Upper lobe of left lung (tissue), 6 donors: Measurements from ENCODE around the gene TMTC2. TPM values are rescaled to one million over a fixed set of nuclear protein-coding genes. Genes with fewer than 3 reads are reported as not detected.

Experiments
- ATAC-seq, 2 donors: fragments of 200-7000 bp; cut with Tn5 transposase; one replicate each; pipeline ENCODE4 v1.9.1; 2022; ENCODE audit warnings: mild to moderate bottlenecking in 2 of 2, moderate library complexity in 2 of 2; ENCODE audit not compliant: low FRiP score in 2 of 2
- DNase-seq, 2 donors: peaks; one replicate each; pipeline ENCODE4 v3.0.0-alpha.2; 2019 to 2020
- H3K27ac ChIP-seq, 4 donors: fragments of 200-600 bp; sonication (generic); one replicate each; pipeline ENCODE4 v1.5.1; 2016 to 2019
- H3K27me3 ChIP-seq, 4 donors: fragments of 200-600 bp; sonication (generic); one replicate each; pipeline ENCODE4 v1.5.1; 2017 to 2019
- H3K36me3 ChIP-seq, 4 donors: fragments of 200-600 bp; sonication (generic); one replicate each; pipeline ENCODE4 v1.5.1; 2016 to 2019
- H3K4me1 ChIP-seq, 4 donors: fragments of 200-600 bp; sonication (generic); one replicate each; pipeline ENCODE4 v1.5.1; 2018 to 2019
- H3K4me3 ChIP-seq, 4 donors: fragments of 200-600 bp; sonication (generic); one replicate each; pipeline ENCODE4 v1.5.1; 2017 to 2019; ENCODE audit warnings: mild to moderate bottlenecking in 2 of 4, moderate library complexity in 1 of 4
- H3K9me3 ChIP-seq, 4 donors: fragments of 200-600 bp; sonication (generic); one replicate each; pipeline ENCODE4 v1.5.1; 2018 to 2019
- EP300 ChIP-seq, 4 donors: sonication (generic); formaldehyde crosslinking; IDR thresholded peaks; one replicate each; pipeline ENCODE4 v1.5.1; 2017; ENCODE audit warnings: antibody characterized with exemption in 4 of 4, control low read depth in 2 of 4
- POLR2A ChIP-seq, 4 donors: fragments of 450-650 bp; IDR thresholded peaks; one replicate each; pipeline ENCODE4 v1.5.1; 2016 to 2017; ENCODE audit warnings: antibody characterized with exemption in 4 of 4, mild to moderate bottlenecking in 2 of 4
- POLR2AphosphoS5 ChIP-seq, 2 donors: sonication (generic); formaldehyde crosslinking; IDR thresholded peaks; one replicate each; pipeline ENCODE4 v1.5.1; 2017; ENCODE audit warnings: antibody characterized with exemption in 2 of 2
- WGBS, 2 donors: methylation state at CpG; one replicate each; pipeline ENCODE4 v1.1.5; 2017 to 2018; 5-methylcytosine and 5-hydroxymethylcytosine counted together
- total RNA-seq, 6 donors: library from RNA; depleted of rRNA in 4 of 6; stranded (reverse); fragments of >200 nt in 4 of 6; gene quantifications; one replicate each; pipeline versions ENCODE4 v1.1.0 to v1.2.1, GENCODE V29; 2016 to 2021
- TF ChIP-seq, protein P1 (sequence below), 6 experiments: fragments of 450-650 bp in 4 of 6; fragments of 200-600 bp in 2 of 6; sonication (generic) in 2 of 6; IDR thresholded peaks; one replicate each; pipeline ENCODE4 v1.5.1; 2016 to 2019; ENCODE audit warnings: antibody characterized with exemption in 6 of 6
- donor health status: DM: no; HTN: no; CAD: no; lungs with moderate emphysema.
- donor health status: DM: no; HTN: yes; CAD: no; lungs with severe emphysema.

Gene TMTC2
- total RNA-seq, 6 donors from 2014 or later = 21.2 to 37.7 (median 26.8) TPM

DNA sequence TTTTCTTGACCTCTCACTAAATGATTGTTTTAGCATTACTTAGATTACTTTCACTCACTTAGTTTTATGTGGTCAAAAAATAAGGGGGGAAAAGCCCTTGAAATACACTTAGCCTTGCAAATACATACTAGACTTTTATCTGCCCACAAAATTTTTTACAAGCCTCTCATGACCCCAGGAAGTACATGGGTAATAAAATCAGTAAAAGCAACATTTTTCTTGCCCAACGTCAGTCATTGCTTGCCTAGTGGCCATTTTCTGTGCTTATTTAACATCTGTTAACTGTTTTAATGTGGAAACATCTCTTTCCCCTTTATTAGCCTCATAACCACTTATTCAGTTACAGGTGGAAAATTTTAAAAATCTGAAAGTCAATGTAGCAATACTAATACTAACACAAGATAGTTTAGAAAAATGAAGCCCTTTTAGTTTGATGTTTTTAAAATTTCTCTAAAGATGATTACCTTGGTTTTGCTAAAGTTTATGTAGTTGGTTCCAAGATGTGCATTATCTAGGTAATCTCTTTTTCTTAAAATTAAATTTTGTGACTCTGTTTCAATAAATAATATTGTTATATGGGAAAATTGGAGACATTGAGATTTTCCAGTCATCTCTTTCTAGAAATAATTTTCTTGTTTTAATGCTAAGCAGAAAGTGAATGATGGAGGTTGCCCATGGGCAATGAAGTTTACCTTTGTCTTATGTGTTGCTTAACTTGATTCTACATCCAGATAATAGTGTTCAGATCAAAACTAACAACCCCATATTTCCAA lies 175.5 kb downstream of the TMTC2 start:
- Histone ChIP-seq H3K27ac (no peak overlapping the region), H3K27me3 (no peaks in the 10 kb centered on the region), H3K36me3 (no peaks in the 10 kb centered on the region), H3K9me3 (no peaks in the 10 kb centered on the region), H3K4me1 (peaks cover 0 to 2% (median under 1%) of the 10 kb centered on the region in 4 donors), H3K4me3 (no peak overlapping the region)
- no peak for ATAC-seq
- 50 to 51% methylated on average over 1 of the region's 1 CpG for WGBS, 2 donors
- DNase-seq = no peak
- TF ChIP-seq POLR2A (IDR thresholded peaks at IDR 0.05) (no peak), POLR2AphosphoS5 (IDR thresholded peaks at IDR 0.05) (no peak), EP300 (IDR thresholded peaks at IDR 0.05) (no peak)
- TF ChIP-seq, protein P1, sequence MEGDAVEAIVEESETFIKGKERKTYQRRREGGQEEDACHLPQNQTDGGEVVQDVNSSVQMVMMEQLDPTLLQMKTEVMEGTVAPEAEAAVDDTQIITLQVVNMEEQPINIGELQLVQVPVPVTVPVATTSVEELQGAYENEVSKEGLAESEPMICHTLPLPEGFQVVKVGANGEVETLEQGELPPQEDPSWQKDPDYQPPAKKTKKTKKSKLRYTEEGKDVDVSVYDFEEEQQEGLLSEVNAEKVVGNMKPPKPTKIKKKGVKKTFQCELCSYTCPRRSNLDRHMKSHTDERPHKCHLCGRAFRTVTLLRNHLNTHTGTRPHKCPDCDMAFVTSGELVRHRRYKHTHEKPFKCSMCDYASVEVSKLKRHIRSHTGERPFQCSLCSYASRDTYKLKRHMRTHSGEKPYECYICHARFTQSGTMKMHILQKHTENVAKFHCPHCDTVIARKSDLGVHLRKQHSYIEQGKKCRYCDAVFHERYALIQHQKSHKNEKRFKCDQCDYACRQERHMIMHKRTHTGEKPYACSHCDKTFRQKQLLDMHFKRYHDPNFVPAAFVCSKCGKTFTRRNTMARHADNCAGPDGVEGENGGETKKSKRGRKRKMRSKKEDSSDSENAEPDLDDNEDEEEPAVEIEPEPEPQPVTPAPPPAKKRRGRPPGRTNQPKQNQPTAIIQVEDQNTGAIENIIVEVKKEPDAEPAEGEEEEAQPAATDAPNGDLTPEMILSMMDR (IDR thresholded peaks at IDR 0.05) = no peak

DNA sequence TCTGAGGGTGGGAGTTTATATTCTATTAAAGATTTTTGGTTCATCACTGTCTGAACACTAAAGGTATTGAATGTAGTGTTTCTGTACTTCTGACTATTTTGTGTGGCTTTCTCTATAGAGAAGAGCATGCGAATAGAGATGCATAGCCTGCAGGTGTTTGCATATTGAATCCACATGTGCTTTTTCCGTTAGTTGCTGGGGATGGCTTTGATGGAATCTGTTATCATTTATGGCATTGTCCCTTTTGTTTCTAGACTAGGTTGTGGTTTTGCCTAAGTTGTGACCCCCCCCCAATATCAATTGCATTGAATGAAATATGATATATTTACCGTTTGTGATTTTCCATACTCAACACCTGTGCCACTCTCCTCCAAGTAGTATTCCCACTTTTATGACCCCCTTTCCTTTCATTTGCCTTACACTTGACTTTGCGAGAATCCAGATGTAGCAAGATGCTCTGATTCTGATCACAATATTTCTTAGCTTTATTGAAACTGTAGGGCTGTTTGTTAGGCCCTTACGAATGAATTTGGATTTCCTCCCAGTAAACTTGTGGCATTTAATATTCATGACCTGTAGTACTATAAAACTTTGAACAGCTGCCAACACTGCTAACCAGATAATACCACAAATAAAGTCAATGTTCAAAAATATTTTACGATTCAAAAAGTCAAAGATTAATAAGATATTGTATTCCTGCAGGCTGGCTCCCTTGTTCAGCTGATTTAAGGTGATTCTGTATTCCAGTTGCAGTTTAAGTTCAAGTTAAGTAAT lies 176.4 kb downstream of the TMTC2 start:
- Histone ChIP-seq H3K4me1 (no peaks in the 10 kb centered on the region), H3K27ac (no peak overlapping the region), H3K4me3 (no peak overlapping the region), H3K9me3 (no peaks in the 10 kb centered on the region), H3K27me3 (no peaks in the 10 kb centered on the region), H3K36me3 (no peaks in the 10 kb centered on the region)
- ATAC-seq = no peak
- no peak for DNase-seq
- TF ChIP-seq POLR2A (IDR thresholded peaks at IDR 0.05) (no peak), EP300 (IDR thresholded peaks at IDR 0.05) (no peak), POLR2AphosphoS5 (IDR thresholded peaks at IDR 0.05) (no peak)
- TF ChIP-seq, protein P1 (IDR thresholded peaks at IDR 0.05) = no peak
- WGBS, 2 donors = 83 to 89% methylated on average over 6 of the region's 6 CpGs

DNA sequence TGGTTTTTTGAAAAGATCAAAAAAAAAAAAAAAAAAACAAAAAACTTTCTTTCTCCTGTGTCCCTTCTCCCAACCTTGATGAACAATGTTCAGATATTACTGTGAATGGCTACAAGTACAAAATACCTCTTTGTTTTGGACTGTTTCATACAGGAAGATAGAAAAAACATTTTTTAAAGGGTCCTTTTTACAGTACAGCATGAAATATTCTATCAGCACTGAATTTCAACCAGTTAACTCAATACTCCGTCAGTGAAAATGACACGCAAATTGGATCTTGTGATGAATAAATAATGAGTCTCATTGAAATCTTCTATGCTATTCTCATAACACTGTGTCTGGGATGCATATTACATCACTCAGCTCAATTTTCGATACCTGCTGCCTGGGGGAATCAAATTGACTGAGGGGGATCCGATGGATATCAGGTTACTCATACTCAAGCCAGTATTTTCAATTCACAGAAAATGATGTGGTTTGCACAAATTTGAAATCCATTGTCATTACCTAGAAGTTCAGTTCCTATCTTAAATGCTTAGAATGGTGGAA lies 179.6 kb downstream of the TMTC2 start:
- H3K27ac ChIP-seq = no peak overlapping the region
- WGBS, 2 donors = 96 to 98% methylated on average over 4 of the region's 4 CpGs
- H3K36me3 ChIP-seq = no peaks in the 10 kb centered on the region
- TF ChIP-seq EP300 (IDR thresholded peaks at IDR 0.05) (no peak), POLR2A (IDR thresholded peaks at IDR 0.05) (no peak), POLR2AphosphoS5 (IDR thresholded peaks at IDR 0.05) (no peak)
- TF ChIP-seq, protein P1 (IDR thresholded peaks at IDR 0.05) = no peak
- peaks cover 0 to 6% (median 0%) of the 10 kb centered on the region in 4 donors for H3K4me1 ChIP-seq
- DNase-seq (no peak), ATAC-seq (no peak)
- H3K4me3 ChIP-seq = no peak overlapping the region
- H3K9me3 ChIP-seq = no peaks in the 10 kb centered on the region
- no peaks in the 10 kb centered on the region for H3K27me3 ChIP-seq

DNA sequence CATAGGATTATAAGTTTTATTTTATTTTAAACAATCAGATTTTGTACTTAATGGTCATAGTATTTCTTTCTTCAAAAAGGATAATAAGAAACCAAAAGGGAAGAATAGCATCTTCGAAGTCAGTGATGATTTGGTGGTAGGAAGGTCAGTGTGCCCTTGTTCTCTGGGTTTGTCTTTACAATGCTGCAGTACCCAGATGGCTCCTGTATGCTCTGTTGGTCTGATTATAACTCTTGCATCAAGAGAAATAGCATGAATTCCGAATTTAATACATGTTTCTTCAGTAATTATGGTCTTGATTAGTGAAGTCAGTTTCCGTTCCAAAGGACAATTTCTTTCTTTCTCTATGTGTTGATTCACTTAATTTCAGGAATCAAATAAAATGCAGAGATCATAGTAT lies 180.2 kb downstream of the TMTC2 start:
- Histone ChIP-seq H3K9me3 (no peaks in the 10 kb centered on the region), H3K36me3 (no peaks in the 10 kb centered on the region), H3K4me3 (no peak overlapping the region), H3K27ac (no peak overlapping the region), H3K27me3 (no peaks in the 10 kb centered on the region), H3K4me1 (peaks cover 0 to 6% (median 0%) of the 10 kb centered on the region in 4 donors)
- TF ChIP-seq POLR2A (IDR thresholded peaks at IDR 0.05) = no peak
- DNase-seq (no peak), ATAC-seq (no peak)
- 89 to 90% methylated on average over 3 of the region's 3 CpGs for WGBS, 2 donors

DNA sequence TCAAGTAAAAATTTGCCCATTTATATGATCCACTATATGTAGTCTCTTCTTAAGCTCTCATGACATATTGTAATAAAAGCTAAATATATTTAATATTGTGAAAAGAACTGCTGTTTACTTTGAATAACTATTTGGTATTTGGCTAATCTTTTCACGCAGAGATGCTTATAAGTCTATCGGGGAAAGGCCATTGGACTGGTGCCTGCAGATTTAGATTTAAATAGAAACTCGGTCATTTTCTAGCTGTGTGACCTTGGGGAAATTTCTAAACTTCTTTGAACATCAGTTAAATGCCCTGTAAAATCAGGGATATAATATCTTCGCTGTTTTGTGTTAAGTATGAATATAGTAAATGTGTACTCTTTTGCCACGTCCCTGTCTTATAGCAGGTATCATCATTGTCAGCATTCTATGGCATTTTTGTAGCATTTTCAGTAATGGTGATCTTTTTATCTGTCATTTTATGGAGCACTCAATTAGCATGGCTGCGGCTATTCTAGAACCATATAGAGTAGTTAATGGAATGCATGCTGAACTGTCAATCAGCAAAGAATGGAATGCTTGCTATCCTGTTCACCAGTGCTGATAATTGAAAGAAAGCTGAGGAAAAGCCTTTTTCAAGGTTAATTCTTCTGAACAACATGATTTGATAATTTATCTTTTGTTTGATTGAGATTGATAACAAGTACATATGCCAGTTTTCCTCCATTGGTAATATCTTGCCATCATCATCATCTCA lies 181.2 kb downstream of the TMTC2 start:
- H3K9me3 ChIP-seq = no peaks in the 10 kb centered on the region
- H3K36me3 ChIP-seq = no peaks in the 10 kb centered on the region
- ATAC-seq (no peak), DNase-seq (no peak)
- H3K4me3 ChIP-seq = no peak overlapping the region
- H3K4me1 ChIP-seq = peaks cover 0 to 6% (median 0%) of the 10 kb centered on the region in 4 donors
- no peak overlapping the region for H3K27ac ChIP-seq
- no peak for TF ChIP-seq POLR2AphosphoS5 (IDR thresholded peaks at IDR 0.05)
- TF ChIP-seq, protein P1 (IDR thresholded peaks at IDR 0.05) = no peak
- TF ChIP-seq POLR2A (IDR thresholded peaks at IDR 0.05) = no peak
- no peak for TF ChIP-seq EP300 (IDR thresholded peaks at IDR 0.05)
- WGBS, 2 donors = 84 to 90% methylated on average over 6 of the region's 6 CpGs
- no peaks in the 10 kb centered on the region for H3K27me3 ChIP-seq
